Pancreas (tissue), 10 donors: ENCODE measurements around the gene STIM1. TPM values are rescaled to one million over a fixed set of nuclear protein-coding genes. Genes with fewer than 3 reads are reported as not detected.

Experiments used
- ATAC-seq, 4 donors: fragments of 200-7000 bp; cut with Tn5 transposase; one replicate each; pipeline versions ENCODE4 v1.8.0 to v1.9.1; 2020; ENCODE audit warnings: mild to moderate bottlenecking in 4 of 4, moderate library complexity in 4 of 4
- DNase-seq, 6 donors: peaks; one replicate each; pipeline ENCODE4 v3.0.0-alpha.2; 2020
- FAIRE-seq: peaks from 2 replicates; lab custom pipeline; 2012; peaks lifted over from hg19 to GRCh38; lab: Jason Lieb, UNC
- H3K27ac ChIP-seq, 4 donors: fragments of 200-600 bp; sonication (generic); 1 replicate in 3 of 4; 2 replicates in 1 of 4; pipeline versions ENCODE4 v1.5.0 to v1.8.0; 2020
- H3K27me3 ChIP-seq, 4 donors: fragments of 200-600 bp; one replicate each; pipeline ENCODE4 v1.8.0; 2021
- H3K36me3 ChIP-seq, 3 donors: fragments of 200-600 bp; sonication (generic) in 1 of 3; one replicate each; pipeline versions ENCODE4 v1.5.0 to v1.8.0; 2020 to 2021
- H3K4me1 ChIP-seq, 3 donors: fragments of 200-600 bp; one replicate each; pipeline ENCODE4 v1.8.0; 2021
- H3K4me3 ChIP-seq, 4 donors: fragments of 200-600 bp; sonication (generic) in 2 of 4; one replicate each; pipeline versions ENCODE4 v1.5.0 to v1.8.0; 2020 to 2021
- H3K9me3 ChIP-seq, 4 donors: fragments of 200-600 bp; one replicate each; pipeline ENCODE4 v1.8.0; 2021
- WGBS, 2 donors: extraction: QIAGEN DNeasy Blood & Tissue Kit; methylation state at CpG; one replicate each; pipeline ENCODE4 v1.1.7; 2013; 5-methylcytosine and 5-hydroxymethylcytosine counted together
- intact Hi-C, 3 donors: fragments of 100-400 bp; cut with DNase I; formaldehyde crosslinking; loops; one replicate each; pipeline versions ENCODE4 v1.11.1 to v1.14.2; 2022
- polyA plus RNA-seq, 2 donors: library from polyadenylated mRNA; stranded (reverse); fragments of 200-250 nt; gene quantifications; one replicate each; pipeline ENCODE4 v1.2.3, GENCODE V29; 2013
- total RNA-seq, 6 donors: library from RNA; stranded (reverse); fragmentation: NEBNext Ultra II Directional in 4 of 6; extraction: Animal tissue kit (Norgen Biotek cat#: 25700) in 4 of 6; gene quantifications; one replicate each; pipeline versions ENCODE4 v1.2.1 to v1.2.4, GENCODE V29; 2021 to 2023
- TF ChIP-seq, protein P1 (sequence below), 4 donors: fragments of 200-600 bp; sonication (generic) in 3 of 4; IDR thresholded peaks; one replicate each; pipeline versions ENCODE4 v1.5.0 to v1.8.0; 2021; ENCODE audit warnings: antibody characterized with exemption in 4 of 4
- donor health status: healthy with polysubstance abuse.
- donor health status: DM: no; HTN: no; CAD: no; lungs with moderate emphysema.
- donor health status: DM: no; HTN: no; CAD: no.
- donor health status: control.
- donor health status: control.
- donor health status: Bipolar disorder and iron deficiency.
- donor health status: DM: yes; HTN: yes; CAD: no.
- donor health status: DM: no; HTN: no; CAD: no.
- donor health status: DM: no; HTN: no; CAD: no.
- donor health status: DM: yes; HTN: yes; CAD: no.

Gene STIM1
- total and polyA plus RNA-seq, 8 donors: 10.2 to 28.9 (median 18.8) TPM

DNA sequence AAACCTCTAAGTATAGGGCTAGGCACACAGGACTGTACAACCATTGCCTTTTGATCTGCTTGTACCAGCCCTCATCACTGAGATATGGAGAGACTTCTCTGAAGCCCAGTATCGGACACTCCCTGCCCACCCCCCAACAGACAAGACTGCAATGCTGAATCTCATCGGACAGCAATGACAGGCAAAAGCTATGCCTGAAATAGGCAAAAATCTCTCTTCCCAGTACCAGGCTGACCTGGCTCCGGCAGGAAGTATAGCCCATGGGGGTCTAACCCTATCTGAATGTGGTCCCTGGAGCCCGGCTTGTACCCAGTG lies 21.2 kb upstream of the STIM1 start:
- TF ChIP-seq, protein P1, sequence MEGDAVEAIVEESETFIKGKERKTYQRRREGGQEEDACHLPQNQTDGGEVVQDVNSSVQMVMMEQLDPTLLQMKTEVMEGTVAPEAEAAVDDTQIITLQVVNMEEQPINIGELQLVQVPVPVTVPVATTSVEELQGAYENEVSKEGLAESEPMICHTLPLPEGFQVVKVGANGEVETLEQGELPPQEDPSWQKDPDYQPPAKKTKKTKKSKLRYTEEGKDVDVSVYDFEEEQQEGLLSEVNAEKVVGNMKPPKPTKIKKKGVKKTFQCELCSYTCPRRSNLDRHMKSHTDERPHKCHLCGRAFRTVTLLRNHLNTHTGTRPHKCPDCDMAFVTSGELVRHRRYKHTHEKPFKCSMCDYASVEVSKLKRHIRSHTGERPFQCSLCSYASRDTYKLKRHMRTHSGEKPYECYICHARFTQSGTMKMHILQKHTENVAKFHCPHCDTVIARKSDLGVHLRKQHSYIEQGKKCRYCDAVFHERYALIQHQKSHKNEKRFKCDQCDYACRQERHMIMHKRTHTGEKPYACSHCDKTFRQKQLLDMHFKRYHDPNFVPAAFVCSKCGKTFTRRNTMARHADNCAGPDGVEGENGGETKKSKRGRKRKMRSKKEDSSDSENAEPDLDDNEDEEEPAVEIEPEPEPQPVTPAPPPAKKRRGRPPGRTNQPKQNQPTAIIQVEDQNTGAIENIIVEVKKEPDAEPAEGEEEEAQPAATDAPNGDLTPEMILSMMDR (IDR thresholded peaks at IDR 0.05): no peak
- Histone ChIP-seq H3K4me3 (no peak overlapping the region), H3K36me3 (no peaks in the 10 kb centered on the region), H3K27me3 (no peaks in the 10 kb centered on the region), H3K9me3 (no peaks in the 10 kb centered on the region), H3K27ac (no peak overlapping the region), H3K4me1 (peaks cover 7 to 13% (median 9%) of the 10 kb centered on the region in 3 donors)
- intact Hi-C loops: no loop called here
- 90 to 92% methylated on average over 4 of the region's 4 CpGs for WGBS, 2 donors
- FAIRE-seq (no peak), ATAC-seq (no peak), DNase-seq (no peak)

DNA sequence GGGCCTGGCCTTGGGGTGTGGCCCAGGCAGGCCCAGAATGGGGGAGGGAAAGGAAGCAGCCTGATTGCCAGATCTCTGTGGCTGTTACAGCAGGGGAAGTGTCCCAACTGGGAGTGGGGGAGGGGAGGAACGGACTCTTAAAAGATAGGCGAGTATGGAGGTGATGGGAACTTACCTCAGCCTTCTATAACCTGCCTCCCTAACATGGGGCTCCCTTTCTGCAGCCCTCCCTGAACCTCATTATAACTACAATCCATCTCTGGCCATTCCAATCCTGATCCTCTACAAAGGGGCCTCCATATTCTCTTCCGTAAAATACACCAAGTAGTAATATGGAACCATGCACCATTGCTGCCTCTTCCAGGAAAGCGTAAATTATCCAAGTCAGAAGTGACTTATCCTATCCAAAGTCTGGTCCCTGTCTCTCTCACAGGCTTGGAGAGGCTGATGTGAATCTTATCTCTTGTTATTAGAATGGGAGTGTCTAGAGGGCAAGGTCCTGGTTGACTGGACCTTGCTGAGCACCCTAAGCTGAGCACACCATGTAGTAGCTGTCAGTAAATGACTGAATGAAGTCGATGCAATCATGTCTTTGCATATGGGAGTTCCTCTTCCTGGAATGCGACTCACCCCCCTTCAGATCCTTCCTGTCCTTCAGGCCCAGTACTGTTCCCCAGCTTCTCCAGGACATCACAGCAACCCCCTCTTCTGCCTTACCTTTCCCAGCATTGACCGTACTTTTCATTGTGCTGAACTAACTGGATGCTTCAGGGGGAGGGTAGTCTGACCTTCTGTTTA lies 20.6 kb upstream of the STIM1 start:
- H3K4me1 ChIP-seq: peaks cover 7 to 15% (median 10%) of the 10 kb centered on the region in 3 donors
- intact Hi-C loops: no loop called here
- WGBS, 2 donors: 86 to 96% methylated on average over 7 of the region's 7 CpGs
- TF ChIP-seq, protein P1 (IDR thresholded peaks at IDR 0.05): no peak
- no peaks in the 10 kb centered on the region for H3K36me3 ChIP-seq
- no peak overlapping the region for H3K27ac ChIP-seq
- ATAC-seq (peak in 3 of 4 donors; percentile 11 to 20 (median 12)), FAIRE-seq (no peak), DNase-seq (peak in 1 of 6 donors; percentile 56)
- H3K4me3 ChIP-seq: no peak overlapping the region
- no peaks in the 10 kb centered on the region for H3K27me3 ChIP-seq
- no peaks in the 10 kb centered on the region for H3K9me3 ChIP-seq

DNA sequence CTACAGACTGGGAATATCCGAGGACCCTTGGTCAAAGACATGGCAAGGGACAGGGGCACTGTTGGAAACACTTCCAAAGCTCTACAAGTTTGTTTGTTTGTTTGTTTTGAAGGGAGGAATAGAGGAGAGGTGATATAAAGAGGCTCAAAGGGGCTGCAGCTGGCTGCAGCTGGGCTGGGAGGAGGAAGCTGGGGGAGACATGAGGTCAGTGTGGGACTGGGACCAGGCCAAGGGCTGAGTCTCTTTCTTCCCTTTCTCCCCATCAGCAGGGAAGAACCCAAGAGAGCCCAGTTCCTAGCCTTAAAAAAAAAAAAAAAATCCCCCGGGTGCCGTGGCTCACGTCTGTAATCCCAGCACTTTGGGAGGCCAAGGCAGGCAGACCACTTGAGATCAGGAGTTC lies 19.7 kb upstream of the STIM1 start:
- Histone ChIP-seq H3K4me1 (peaks cover 7 to 16% (median 12%) of the 10 kb centered on the region in 3 donors), H3K4me3 (no peak overlapping the region), H3K27me3 (no peaks in the 10 kb centered on the region), H3K9me3 (no peaks in the 10 kb centered on the region), H3K36me3 (no peaks in the 10 kb centered on the region), H3K27ac (no peak overlapping the region)
- no peak for FAIRE-seq
- intact Hi-C loops: no loop called here
- TF ChIP-seq, protein P1 (IDR thresholded peaks at IDR 0.05): no peak
- 88 to 89% methylated on average over 4 of the region's 4 CpGs for WGBS, 2 donors
- DNase-seq: no peak
- ATAC-seq: peak in 1 of 4 donors; percentile 8

DNA sequence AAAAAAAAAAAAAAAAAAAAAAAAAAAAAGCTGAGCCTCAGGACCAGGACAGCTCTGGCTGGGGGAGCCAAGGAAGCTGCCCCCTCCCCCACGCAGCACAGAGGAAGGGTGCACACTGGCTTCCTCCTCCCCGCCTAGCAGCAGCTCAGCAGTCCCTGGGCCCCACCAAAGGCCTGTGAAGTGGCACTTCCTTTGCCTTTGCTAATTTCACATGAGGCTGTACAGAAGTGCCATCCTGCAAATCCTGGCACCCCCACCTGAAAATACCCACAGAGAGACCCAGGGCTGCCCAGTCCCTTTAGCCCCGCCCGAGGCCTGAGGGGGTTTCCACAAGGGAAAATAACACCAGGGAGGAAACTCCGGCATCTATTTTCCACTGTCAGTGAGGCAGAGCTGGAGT lies 18.6 kb upstream of the STIM1 start:
- Histone ChIP-seq H3K4me1 (peaks cover 7 to 18% (median 12%) of the 10 kb centered on the region in 3 donors), H3K27ac (peak overlapping the region in 1 of 4 donors; percentile 27), H3K36me3 (no peaks in the 10 kb centered on the region), H3K27me3 (no peaks in the 10 kb centered on the region), H3K9me3 (no peaks in the 10 kb centered on the region), H3K4me3 (peak overlapping the region in 1 of 4 donors; percentile 12)
- FAIRE-seq: no peak
- intact Hi-C loops: no loop called here
- TF ChIP-seq, protein P1 (IDR thresholded peaks at IDR 0.05): no peak
- WGBS, 2 donors: 80 to 86% methylated on average over 5 of the region's 5 CpGs
- DNase-seq: peak in 1 of 6 donors; percentile 36
- ATAC-seq: no peak

DNA sequence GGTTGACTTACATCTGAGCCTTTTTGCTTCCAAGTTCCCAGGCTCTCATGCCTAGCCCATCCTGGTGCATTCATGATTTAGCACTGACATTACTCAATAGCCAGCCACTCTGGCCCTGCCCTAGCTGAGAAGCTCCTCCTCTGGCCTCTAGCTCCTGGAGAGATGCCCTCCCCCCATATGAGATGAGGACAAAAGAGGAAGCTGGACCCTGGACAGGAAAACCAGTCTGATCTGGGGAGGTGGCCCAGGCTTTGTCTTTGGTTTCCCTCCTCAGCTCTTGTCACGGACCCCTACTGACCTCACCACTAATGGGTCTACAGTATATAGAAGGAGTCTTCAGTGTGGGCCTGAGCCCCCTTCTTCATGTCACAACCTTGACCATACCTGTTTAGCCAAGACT lies 17.7 kb upstream of the STIM1 start:
- ATAC-seq: peak in 2 of 4 donors; percentile 2 to 7
- TF ChIP-seq, protein P1 (IDR thresholded peaks at IDR 0.05): no peak
- FAIRE-seq: no peak
- DNase-seq: peak in 1 of 6 donors; percentile 59
- peak overlapping the region in 1 of 4 donors; percentile 12 for H3K4me3 ChIP-seq
- H3K27ac ChIP-seq: peak overlapping the region in 2 of 4 donors; percentile 46 to 50
- H3K9me3 ChIP-seq: no peaks in the 10 kb centered on the region
- peaks cover 0 to 15% (median 6%) of the 10 kb centered on the region in 3 donors for H3K4me1 ChIP-seq
- no peaks in the 10 kb centered on the region for H3K27me3 ChIP-seq
- no peaks in the 10 kb centered on the region for H3K36me3 ChIP-seq
- intact Hi-C loops: no loop called here
- WGBS, 2 donors: 92 to 100% methylated on average over 1 of the region's 1 CpG
